Renal cortex interstitium (tissue), 11 donors: ENCODE measurements around the gene ESYT3. TPM values are rescaled to one million over a fixed set of nuclear protein-coding genes. Genes with fewer than 3 reads are reported as not detected.
A peak's percentile ranks its signal among the peaks of the same experiment; 100 is the strongest.
"Not testable (repeated sequence)": the region's sequence is repeated elsewhere in the genome, so short reads cannot be mapped to it uniquely, and the experiment has no call there.

Source experiments
- DNase-seq, 11 donors: peaks; one replicate each; pipeline ENCODE4 v3.0.0-alpha.2; 2013; ENCODE audit warnings: low read depth in 9 of 11, low spot score in 4 of 11; ENCODE audit errors: extremely low read depth in 1 of 11
- polyA plus RNA-seq, 3 donors: library from polyadenylated mRNA; unstranded; fragments of 120-200 nt; gene quantifications; one replicate each; pipeline ENCODE4 v1.2.1, GENCODE V29; 2013; ENCODE audit not compliant: insufficient read length in 3 of 3

The ESYT3 gene
- polyA plus RNA-seq, 3 donors = 1.2 to 1.9 (median 1.4) TPM

GRCh38 chr3:138407236-138407907 lies 27.0 kb upstream of the ESYT3 start:
- no peak for DNase-seq

- no peak for DNase-seq
Observed at GRCh38 chr3:138408751-138409570, 25.5 kb upstream of the ESYT3 start.

GRCh38 chr3:138412821-138413551 lies 21.4 kb upstream of the ESYT3 start:
- DNase-seq = no peak

GRCh38 chr3:138416236-138416635 lies 18.2 kb upstream of the ESYT3 start:
- DNase-seq = not testable (repeated sequence)

- DNase-seq = peak; percentile 63 to 80 (median 73)
Observed at GRCh38 chr3:138417559-138417982, 16.8 kb upstream of the ESYT3 start.

- DNase-seq = peak in 1 of 11 donors; percentile 3
Observed at GRCh38 chr3:138418601-138419206, 15.7 kb upstream of the ESYT3 start.

GRCh38 chr3:138423316-138423715 lies 11.1 kb upstream of the ESYT3 start:
- DNase-seq = no peak

- DNase-seq = no peak
Observed at GRCh38 chr3:138424323-138424722, 10.1 kb upstream of the ESYT3 start.

GRCh38 chr3:138426211-138426610 lies 8.2 kb upstream of the ESYT3 start:
- peak in 1 of 11 donors; percentile 8 for DNase-seq

- not testable (repeated sequence) for DNase-seq
Observed at GRCh38 chr3:138426754-138427153, 7.7 kb upstream of the ESYT3 start.

GRCh38 chr3:138429665-138430064 lies 4.8 kb upstream of the ESYT3 start:
- DNase-seq = no peak

GRCh38 chr3:138432576-138433240 lies 1.7 kb upstream of the ESYT3 start:
- DNase-seq = no peak

GRCh38 chr3:138433892-138434275 lies 532 bp upstream of the ESYT3 start:
- DNase-seq = no peak

GRCh38 chr3:138434875-138435772 lies 708 bp downstream of the ESYT3 start:
- peak in 2 of 11 donors; percentile 15 to 26 for DNase-seq

- DNase-seq = no peak
Observed at GRCh38 chr3:138435840-138436239, 1.4 kb downstream of the ESYT3 start.

- DNase-seq = no peak
Observed at GRCh38 chr3:138437281-138437680, 2.9 kb downstream of the ESYT3 start.

- no peak for DNase-seq
Observed at GRCh38 chr3:138438896-138439295, 4.5 kb downstream of the ESYT3 start.

- no peak for DNase-seq
Observed at GRCh38 chr3:138439646-138440045, 5.2 kb downstream of the ESYT3 start.
